ENCODE measurements around the gene TBXT.

TBXT gene

GRCh38 chr6:166112580-166112979, 55.1 kb downstream of the TBXT start:
- DNase-seq = peak; percentile 56

- no peak for DNase-seq
Observed at GRCh38 chr6:166109608-166110007, 58.0 kb downstream of the TBXT start.
